B cell (primary cell): ENCODE results near the gene ARPC4. TPM values are rescaled to one million over a fixed set of nuclear protein-coding genes. Genes with fewer than 3 reads are reported as not detected.

Experiments used
- ATAC-seq: fragments of 200-7000 bp; cut with Tn5 transposase; one replicate; pipeline ENCODE4 v1.10.0; 2021; ENCODE audit warnings: low read depth, mild to moderate bottlenecking, moderate number of reproducible peaks, moderate library complexity
- CTCF ChIA-PET: fragments of 350-600 bp; sonication (Branson Sonifier 250); formaldehyde crosslinking; loops from one replicate; lab custom pipeline; 2021; ENCODE audit warnings: antibody characterized with exemption, inconsistent platforms; lab: Charles Lee
- POLR2A ChIA-PET: fragments of 350-600 bp; sonication (Branson Sonifier 250); formaldehyde crosslinking; loops from one replicate; lab custom pipeline; 2021; ENCODE audit warnings: antibody characterized with exemption; lab: Charles Lee
- DNase-seq: peaks from one replicate; pipeline ENCODE4 v3.0.0; 2013
- H2AFZ ChIP-seq: 2 replicates; pipeline ENCODE4 v1.6.1; 2012; ENCODE audit warnings: mild to moderate bottlenecking, low read depth, low read length; ENCODE audit not compliant: insufficient read depth, poor library complexity, severe bottlenecking
- H3K27ac ChIP-seq, 2 donors: 1 replicate in 1 of 2; 2 replicates in 1 of 2; pipeline ENCODE4 v1.5.1; 2012 to 2013; ENCODE audit warnings: low read length in 2 of 2, mild to moderate bottlenecking in 2 of 2, moderate library complexity in 1 of 2
- H3K27me3 ChIP-seq, 4 experiments: fragments of 200-600 bp in 1 of 4; sonication (generic) in 1 of 4; replicated peaks in 1 of 4; 1 replicate in 2 of 4; 2 replicates in 2 of 4; pipeline versions ENCODE4 v1.6.1 to v1.7.0; 2013 to 2016; ENCODE audit warnings: low read length in 3 of 4, mild to moderate bottlenecking in 2 of 4, mixed read lengths in 1 of 4, moderate library complexity in 1 of 4; ENCODE audit not compliant: insufficient read depth in 4 of 4, control insufficient read depth in 3 of 4; ENCODE audit errors: control extremely low read depth in 1 of 4
- H3K36me3 ChIP-seq, 2 experiments: replicated peaks in 1 of 2; 1 replicate in 1 of 2; 2 replicates in 1 of 2; pipeline versions ENCODE4 v1.6.1 to v1.7.1; 2013; ENCODE audit warnings: low read length in 1 of 2; ENCODE audit not compliant: insufficient read depth in 2 of 2, control insufficient read depth in 1 of 2; ENCODE audit errors: control extremely low read depth in 1 of 2, extremely low read depth in 1 of 2
- H3K4me1 ChIP-seq, 2 donors: fragments of 200-600 bp in 1 of 2; sonication (generic) in 1 of 2; 1 replicate in 1 of 2; 2 replicates in 1 of 2; pipeline versions ENCODE4 v1.5.1 to v1.6.1; 2013 to 2017; ENCODE audit warnings: low read length in 2 of 2; ENCODE audit not compliant: control insufficient read depth in 2 of 2, insufficient read depth in 2 of 2
- H3K4me2 ChIP-seq: replicated peaks from 2 replicates; pipeline ENCODE3; 2012; ENCODE audit warnings: mild to moderate bottlenecking, low read depth, low read length; ENCODE audit not compliant: poor library complexity, severe bottlenecking
- H3K4me3 ChIP-seq, 5 experiments: fragments of 200-600 bp in 1 of 5; sonication (generic) in 1 of 5; 1 replicate in 3 of 5; 2 replicates in 2 of 5; pipeline versions ENCODE4 v1.5.1 to v1.7.0; 2011 to 2016; ENCODE audit warnings: low read length in 4 of 5, mild to moderate bottlenecking in 4 of 5, low read depth in 2 of 5, control low read depth in 1 of 5, moderate library complexity in 1 of 5; ENCODE audit not compliant: insufficient read depth in 1 of 5; ENCODE audit errors: control extremely low read depth in 1 of 5, extremely low read depth in 1 of 5
- H3K79me2 ChIP-seq: fragments of 200-600 bp; sonication (generic); one replicate; pipeline ENCODE4 v1.6.0; 2016; ENCODE audit warnings: low read length; ENCODE audit not compliant: control insufficient read depth, insufficient read depth
- H3K9ac ChIP-seq: fragments of 200-600 bp; sonication (generic); 2 replicates; pipeline ENCODE4 v1.6.1; 2017; ENCODE audit warnings: mild to moderate bottlenecking, low read length, moderate library complexity
- H3K9me3 ChIP-seq, 3 donors: one replicate each; pipeline versions ENCODE4 v1.6.1 to v1.7.1; 2013; ENCODE audit warnings: low read length in 2 of 3; ENCODE audit not compliant: control insufficient read depth in 2 of 3, insufficient read depth in 1 of 3; ENCODE audit errors: control extremely low read depth in 1 of 3
- H4K20me1 ChIP-seq: 2 replicates; pipeline ENCODE4 v1.6.0; 2012; ENCODE audit warnings: mild to moderate bottlenecking, low read length; ENCODE audit not compliant: insufficient read depth, control insufficient read depth, poor library complexity, severe bottlenecking
- H3K27ac Mint-ChIP-seq: one replicate; pipeline ENCODE4 v1.8.0; 2021; ENCODE audit warnings: mixed read lengths
- H3K27me3 Mint-ChIP-seq: one replicate; pipeline ENCODE4 v1.8.0; 2021; ENCODE audit warnings: mixed read lengths
- H3K4me1 Mint-ChIP-seq: one replicate; pipeline ENCODE4 v1.8.0; 2021; ENCODE audit warnings: mixed read lengths
- H3K4me3 Mint-ChIP-seq: one replicate; pipeline ENCODE4 v1.8.0; 2021; ENCODE audit warnings: mixed read lengths
- H3K9me3 Mint-ChIP-seq: one replicate; pipeline ENCODE4 v1.8.0; 2022; ENCODE audit warnings: mixed read lengths; ENCODE audit not compliant: insufficient read depth
- CTCF ChIP-seq: fragments of 200-600 bp; IDR thresholded peaks from one replicate; pipeline ENCODE4 v1.8.0; 2022; ENCODE audit warnings: antibody characterized with exemption, mild to moderate bottlenecking
- EZH2 ChIP-seq: IDR thresholded peaks from 2 replicates; pipeline ENCODE4 v1.6.1; 2012; ENCODE audit warnings: borderline replicate concordance, low read depth, mild to moderate bottlenecking, moderate library complexity, low read length; ENCODE audit not compliant: insufficient read depth, poor library complexity, severe bottlenecking
- WGBS: methylation state at CpG from one replicate; pipeline ENCODE4 v1.1.5; 2013; ENCODE audit warnings: missing lambda C conversion rate; ENCODE audit not compliant: insufficient coverage; 5-methylcytosine and 5-hydroxymethylcytosine counted together
- intact Hi-C: fragments of 100-400 bp; cut with micrococcal nuclease; formaldehyde crosslinking; loops from one replicate; pipeline ENCODE4 v1.10.0; 2022
- polyA plus RNA-seq: library from polyadenylated mRNA; depleted of rRNA; stranded (reverse); fragments of >200 nt; gene quantifications from 2 replicates; pipeline ENCODE4 v1.2.3, GENCODE V29; 2012
- total RNA-seq, 2 donors: library from RNA; stranded (reverse); fragments of 120-200 nt in 1 of 2; gene quantifications; 1 replicate in 1 of 2; 2 replicates in 1 of 2; pipeline versions ENCODE4 v1.2.3 to v1.2.4, GENCODE V29; 2013 to 2022

The ARPC4 gene
- total and polyA plus RNA-seq, 2 donors (not counting 1 experiment from before 2014, with no cell fraction given), result 110 to 174 TPM

DNA sequence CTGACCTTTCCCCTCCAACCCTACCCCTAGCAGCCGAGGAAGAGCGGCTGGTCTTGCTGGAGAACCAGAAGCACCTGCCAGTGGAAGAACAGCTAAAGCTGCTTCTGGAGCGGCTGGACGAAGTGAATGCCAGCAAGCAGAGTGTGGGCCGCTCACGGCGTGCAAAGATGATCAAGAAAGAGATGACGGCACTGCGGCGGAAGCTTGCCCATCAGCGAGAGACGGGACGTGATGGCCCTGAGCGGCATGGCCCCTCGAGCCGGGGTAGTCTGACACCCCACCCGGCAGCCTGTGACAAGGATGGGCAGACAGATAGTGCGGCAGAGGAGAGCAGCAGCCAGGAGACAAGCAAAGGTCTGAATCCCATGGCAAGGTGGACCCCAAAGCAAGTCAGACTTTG lies 49.3 kb upstream of the ARPC4 start:
- H3K4me3 Mint-ChIP-seq, result no peak overlapping the region
- Histone ChIP-seq H2AFZ (no peak overlapping the region), H3K4me3 (no peak overlapping the region), H3K27me3 (no peaks in the 10 kb centered on the region), H3K27ac (no peak overlapping the region), H3K36me3 (peaks cover 1 to 90% of the 10 kb centered on the region in 2 experiments), H3K4me1 (no peaks in the 10 kb centered on the region), H3K4me2 (no peak overlapping the region), H4K20me1 (peaks cover 21% of the 10 kb centered on the region), H3K9ac (no peak overlapping the region), H3K79me2 (peaks cover 5% of the 10 kb centered on the region), H3K9me3 (no peaks in the 10 kb centered on the region)
- TF ChIP-seq EZH2 (no peak), CTCF (no peak)
- ChIA-PET CTCF (no interaction called here), POLR2A (no interaction called here)
- ATAC-seq (no peak), DNase-seq (no peak)
- no peaks in the 10 kb centered on the region for H3K27me3 Mint-ChIP-seq
- intact Hi-C loops, result no loop called here
- no peak overlapping the region for H3K27ac Mint-ChIP-seq
- 98% methylated on average over 18 of the region's 18 CpGs for WGBS
- H3K4me1 Mint-ChIP-seq, result peaks cover under 1% of the 10 kb centered on the region
- H3K9me3 Mint-ChIP-seq, result no peaks in the 10 kb centered on the region

DNA sequence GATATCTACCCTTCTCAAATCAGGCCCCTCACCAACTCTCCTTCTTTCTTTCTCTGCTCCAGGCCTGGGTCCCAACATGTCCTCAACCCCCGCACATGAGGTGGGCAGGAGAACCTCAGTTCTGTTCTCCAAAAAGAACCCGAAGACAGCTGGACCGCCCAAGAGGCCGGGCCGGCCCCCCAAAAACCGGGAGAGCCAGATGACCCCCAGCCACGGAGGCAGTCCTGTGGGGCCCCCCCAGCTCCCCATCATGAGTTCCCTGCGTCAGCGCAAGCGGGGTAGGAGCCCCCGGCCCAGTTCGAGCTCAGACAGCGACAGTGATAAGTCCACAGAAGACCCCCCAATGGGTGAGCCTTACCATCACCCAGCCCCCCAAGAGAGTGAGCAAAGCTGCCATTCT lies 48.7 kb upstream of the ARPC4 start:
- Mint-ChIP-seq H3K27me3 (no peaks in the 10 kb centered on the region), H3K9me3 (no peaks in the 10 kb centered on the region), H3K4me3 (no peak overlapping the region), H3K4me1 (peaks cover 4% of the 10 kb centered on the region), H3K27ac (no peak overlapping the region)
- H3K4me1 ChIP-seq, result peaks cover 2 to 3% of the 10 kb centered on the region in 2 donors
- peaks cover 21% of the 10 kb centered on the region for H4K20me1 ChIP-seq
- no peak overlapping the region for H3K4me3 ChIP-seq
- no peak overlapping the region for H3K4me2 ChIP-seq
- peaks cover 3% of the 10 kb centered on the region for H3K79me2 ChIP-seq
- TF ChIP-seq EZH2, result no peak
- no peak for TF ChIP-seq CTCF
- ChIA-PET CTCF (interaction anchor here (1.9 kb wide), 1 partner anchor 17 kb away, joined by 6 read pairs; no protein-coding TSS in a partner anchor), POLR2A (no interaction called here)
- 98% methylated on average over 11 of the region's 13 CpGs for WGBS
- H3K36me3 ChIP-seq, result peaks cover 1 to 84% of the 10 kb centered on the region in 2 experiments
- no peaks in the 10 kb centered on the region for H3K9me3 ChIP-seq
- ATAC-seq (no peak), DNase-seq (no peak)
- H3K27me3 ChIP-seq, result no peaks in the 10 kb centered on the region
- H3K27ac ChIP-seq, result no peak overlapping the region
- no peak overlapping the region for H3K9ac ChIP-seq
- H2AFZ ChIP-seq, result no peak overlapping the region
- intact Hi-C loops, result no loop called here
